ENCODE data around the gene CEACAM16. TPM values are rescaled to one million over a fixed set of nuclear protein-coding genes. Genes with fewer than 3 reads are reported as not detected.

CEACAM16 gene
- total and polyA plus RNA-seq, 12 donors = 0.27 to 1.4 (median 0.57) TPM; not detected in 7

DNA sequence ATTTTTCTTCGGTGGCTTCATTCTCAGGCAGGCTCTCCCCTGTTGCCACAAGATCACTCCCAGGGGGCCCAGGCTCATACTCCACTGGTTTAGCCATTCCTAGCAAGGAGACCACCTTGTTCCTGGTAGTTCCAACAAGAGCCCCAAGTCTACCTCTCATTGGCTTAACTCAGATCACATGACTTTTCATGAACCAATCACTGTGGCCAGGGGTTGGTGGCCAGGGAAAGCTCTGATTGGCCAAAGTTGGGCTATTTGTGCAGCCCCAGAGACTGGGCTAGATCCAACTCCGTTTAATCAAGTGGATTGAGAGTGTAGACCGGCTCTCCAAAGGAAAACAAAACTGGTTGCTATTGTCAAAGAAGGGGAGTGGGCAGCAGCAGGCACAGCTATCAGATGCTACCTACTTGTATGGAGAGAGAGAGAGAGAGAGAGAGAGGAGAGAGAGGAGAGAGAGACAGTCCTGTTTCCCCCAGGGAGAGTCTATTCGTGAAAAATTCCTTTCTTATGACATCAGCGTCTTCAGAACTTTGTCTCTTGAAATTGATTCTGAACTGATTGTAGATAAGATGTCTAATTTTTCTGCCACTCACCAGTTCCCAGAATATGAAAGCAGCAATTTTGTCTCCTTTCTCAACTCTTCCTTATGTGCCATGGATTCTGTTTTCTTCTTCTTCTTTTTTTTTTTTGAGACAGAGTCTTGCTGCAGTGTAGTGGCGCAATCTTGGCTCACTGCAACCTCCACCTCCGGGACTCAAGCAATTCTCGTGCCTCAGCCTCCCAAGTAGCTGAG lies 21.7 kb upstream of the CEACAM16 start:
- intact Hi-C loops (cut with DNase I) = no loop called here
- peaks cover 0 to 8% of the 10 kb centered on the region in 2 donors for H3K4me1 ChIP-seq (replicated peaks in 1 of 2)
- no peak for TF ChIP-seq POLR2A (IDR thresholded peaks at IDR 0.05)
- TF ChIP-seq, protein P1, sequence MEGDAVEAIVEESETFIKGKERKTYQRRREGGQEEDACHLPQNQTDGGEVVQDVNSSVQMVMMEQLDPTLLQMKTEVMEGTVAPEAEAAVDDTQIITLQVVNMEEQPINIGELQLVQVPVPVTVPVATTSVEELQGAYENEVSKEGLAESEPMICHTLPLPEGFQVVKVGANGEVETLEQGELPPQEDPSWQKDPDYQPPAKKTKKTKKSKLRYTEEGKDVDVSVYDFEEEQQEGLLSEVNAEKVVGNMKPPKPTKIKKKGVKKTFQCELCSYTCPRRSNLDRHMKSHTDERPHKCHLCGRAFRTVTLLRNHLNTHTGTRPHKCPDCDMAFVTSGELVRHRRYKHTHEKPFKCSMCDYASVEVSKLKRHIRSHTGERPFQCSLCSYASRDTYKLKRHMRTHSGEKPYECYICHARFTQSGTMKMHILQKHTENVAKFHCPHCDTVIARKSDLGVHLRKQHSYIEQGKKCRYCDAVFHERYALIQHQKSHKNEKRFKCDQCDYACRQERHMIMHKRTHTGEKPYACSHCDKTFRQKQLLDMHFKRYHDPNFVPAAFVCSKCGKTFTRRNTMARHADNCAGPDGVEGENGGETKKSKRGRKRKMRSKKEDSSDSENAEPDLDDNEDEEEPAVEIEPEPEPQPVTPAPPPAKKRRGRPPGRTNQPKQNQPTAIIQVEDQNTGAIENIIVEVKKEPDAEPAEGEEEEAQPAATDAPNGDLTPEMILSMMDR (IDR thresholded peaks at IDR 0.05) = peak in 1 of 6 experiments; percentile 18
- DNase-seq = peak in 6 of 7 donors; percentile 47 to 76 (median 71)
- no peaks in the 10 kb centered on the region for H3K9me3 ChIP-seq (replicated peaks in 1 of 3)
- WGBS, 4 donors = 39 to 47% (median 40%) methylated on average over 8 of the region's 8 CpGs
- H3K27me3 ChIP-seq = no peaks in the 10 kb centered on the region
- H3K27ac ChIP-seq = peak overlapping the region; percentile 19 to 83 (median 60)
- H3K4me3 ChIP-seq = peak overlapping the region in 1 of 4 donors; percentile 1
- no peaks in the 10 kb centered on the region for H3K36me3 ChIP-seq (replicated peaks in 1 of 2)

GRCh38 chr19:44680536-44680935 lies 18.4 kb upstream of the CEACAM16 start:
- H3K36me3 ChIP-seq (replicated peaks in 1 of 2) = no peaks in the 10 kb centered on the region
- intact Hi-C loops (cut with DNase I) = no loop called here
- TF ChIP-seq, protein P1 (IDR thresholded peaks at IDR 0.05) = no peak
- TF ChIP-seq POLR2A (IDR thresholded peaks at IDR 0.05) = no peak

DNA sequence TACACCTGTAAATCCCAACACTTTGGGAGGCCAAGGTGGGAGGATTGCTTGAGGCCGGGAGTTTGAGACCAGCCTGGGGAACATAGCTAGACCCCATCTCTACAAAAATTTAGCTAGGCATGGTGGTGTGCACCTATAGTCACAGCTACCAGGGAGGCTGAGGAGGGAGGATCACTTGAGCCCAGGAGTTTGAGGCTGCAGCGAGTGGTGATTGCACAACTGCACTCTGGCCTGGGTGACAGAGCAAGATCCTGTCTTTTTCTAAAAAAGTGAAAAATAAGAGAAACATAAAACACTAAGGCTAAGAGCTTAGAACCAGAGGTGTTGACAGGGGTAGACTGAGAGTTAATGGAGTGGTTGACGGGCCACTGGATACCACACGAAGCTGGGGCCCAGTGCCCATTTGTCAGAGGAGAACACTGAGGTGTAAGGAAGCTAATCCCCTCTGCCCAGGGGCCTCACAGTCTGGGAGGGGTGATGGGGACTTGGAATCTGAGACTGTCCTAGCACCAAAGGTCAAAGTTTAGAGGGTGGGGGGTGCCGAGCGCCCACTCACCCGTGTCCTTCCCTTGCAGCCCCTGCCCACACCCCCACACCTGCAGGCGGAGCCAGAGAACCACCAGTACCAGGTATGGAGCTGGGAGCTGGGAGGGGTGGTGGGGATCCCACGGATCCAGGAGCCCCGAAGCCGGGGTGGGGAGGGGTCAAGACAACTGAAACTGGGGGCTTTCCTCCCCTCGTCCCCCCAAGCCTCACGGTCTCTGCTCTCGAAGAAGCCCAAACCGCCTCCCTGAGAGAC lies 16.8 kb upstream of the CEACAM16 start:
- H3K4me3 ChIP-seq = no peak overlapping the region

More at GRCh38 chr19:44680536-44680935, 18.4 kb upstream of the CEACAM16 start:
- Histone ChIP-seq H3K27me3 (no peaks in the 10 kb centered on the region), H3K27ac (no peak overlapping the region), H3K4me1 (replicated peaks in 1 of 2) (peaks cover 10 to 21% of the 10 kb centered on the region in 2 donors), H3K4me3 (no peak overlapping the region), H3K9me3 (replicated peaks in 1 of 3) (no peaks in the 10 kb centered on the region)
- no peak for DNase-seq

DNA sequence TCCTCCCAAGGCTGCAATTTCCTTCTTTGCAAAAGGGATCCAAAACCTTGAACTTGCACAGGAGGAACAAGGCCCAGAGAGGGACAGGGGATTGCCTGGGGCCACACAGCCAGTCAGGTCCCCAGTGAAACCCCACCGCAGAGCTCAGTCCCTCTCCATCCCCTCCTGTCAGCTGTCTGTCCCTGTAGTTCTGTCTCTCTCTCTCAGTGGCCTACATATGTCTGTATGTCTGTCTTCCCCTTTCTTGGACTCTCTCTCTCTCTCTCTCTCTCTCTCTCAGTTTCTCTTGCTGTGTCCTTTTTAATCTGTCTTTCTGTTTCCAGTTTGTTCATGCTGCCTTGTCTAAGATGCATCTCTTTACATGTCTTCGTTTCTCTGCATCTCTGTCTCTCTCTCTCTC lies 16.1 kb upstream of the CEACAM16 start:
- Histone ChIP-seq H3K4me1 (replicated peaks in 1 of 2) (peaks cover 10 to 25% of the 10 kb centered on the region in 2 donors), H3K27me3 (no peaks in the 10 kb centered on the region), H3K9me3 (replicated peaks in 1 of 3) (no peaks in the 10 kb centered on the region), H3K27ac (no peak overlapping the region), H3K4me3 (no peak overlapping the region), H3K36me3 (replicated peaks in 1 of 2) (no peaks in the 10 kb centered on the region)
- 89 to 95% (median 92%) methylated on average over 2 of the region's 2 CpGs for WGBS, 4 donors
- intact Hi-C loops (cut with DNase I) = no loop called here
- DNase-seq = no peak
- no peak for TF ChIP-seq POLR2A (IDR thresholded peaks at IDR 0.05)
- TF ChIP-seq, protein P1 (IDR thresholded peaks at IDR 0.05) = no peak

More for the DNA sequence above, 16.8 kb upstream of the CEACAM16 start:
- H3K36me3 ChIP-seq (replicated peaks in 1 of 2) = no peaks in the 10 kb centered on the region
- no peak for DNase-seq
- no peaks in the 10 kb centered on the region for H3K27me3 ChIP-seq
- H3K9me3 ChIP-seq (replicated peaks in 1 of 3) = no peaks in the 10 kb centered on the region
- WGBS, 4 donors = 81 to 88% (median 86%) methylated on average over 8 to 15 of the region's 15 CpGs
- intact Hi-C loops (cut with DNase I) = no loop called here
- H3K4me1 ChIP-seq (replicated peaks in 1 of 2) = peaks cover 10 to 30% of the 10 kb centered on the region in 2 donors
- TF ChIP-seq, protein P1 (IDR thresholded peaks at IDR 0.05) = no peak
- no peak for TF ChIP-seq POLR2A (IDR thresholded peaks at IDR 0.05)
- no peak overlapping the region for H3K27ac ChIP-seq
